Mesenteric fat pad (tissue), 1 donor: ENCODE results near the gene ABCC10. TPM values are rescaled to one million over a fixed set of nuclear protein-coding genes. Genes with fewer than 3 reads are reported as not detected.

Source experiments
- DNase-seq: peaks from one replicate; pipeline ENCODE4 v3.0.0-alpha.2; 2020; ENCODE audit warnings: low spot score
- total RNA-seq: library from RNA; stranded (reverse); fragmentation: NEBNext Ultra II Directional; extraction: Animal tissue kit (Norgen Biotek cat#: 25700); gene quantifications from one replicate; pipeline ENCODE4 v1.2.1, GENCODE V29; 2021
- donor health status: DM: yes; HTN: yes; CAD: no.

The ABCC10 gene
- total RNA-seq, 1 donor from 2014 or later: 22.0 TPM

GRCh38 chr6:43467752-43468151 is 40.4 kb downstream of the ABCC10 start:
- no peak for DNase-seq

DNA sequence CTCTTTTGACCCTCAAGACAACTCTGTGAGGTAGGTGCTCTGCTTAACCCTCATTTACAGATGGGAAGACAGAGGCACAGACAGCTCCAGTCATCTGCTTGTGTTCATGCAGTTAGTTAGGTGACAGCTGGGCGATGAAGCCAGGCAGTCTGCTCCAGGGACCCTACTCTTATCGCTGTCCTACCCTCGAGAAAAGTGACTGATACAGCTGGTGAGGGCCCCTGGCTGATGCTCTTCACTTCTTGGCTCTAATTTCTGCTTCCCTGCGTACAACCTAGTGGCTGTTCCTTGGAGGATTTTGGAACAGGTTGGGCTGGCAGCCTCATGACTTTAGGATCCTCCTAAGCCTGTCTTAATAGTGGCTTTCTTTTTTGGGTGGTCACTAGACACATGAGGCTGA is 40.9 kb downstream of the ABCC10 start:
- no peak for DNase-seq

- no peak for DNase-seq
These were observed 41.7 kb downstream of the ABCC10 start for GRCh38 chr6:43468748-43469681.

DNA sequence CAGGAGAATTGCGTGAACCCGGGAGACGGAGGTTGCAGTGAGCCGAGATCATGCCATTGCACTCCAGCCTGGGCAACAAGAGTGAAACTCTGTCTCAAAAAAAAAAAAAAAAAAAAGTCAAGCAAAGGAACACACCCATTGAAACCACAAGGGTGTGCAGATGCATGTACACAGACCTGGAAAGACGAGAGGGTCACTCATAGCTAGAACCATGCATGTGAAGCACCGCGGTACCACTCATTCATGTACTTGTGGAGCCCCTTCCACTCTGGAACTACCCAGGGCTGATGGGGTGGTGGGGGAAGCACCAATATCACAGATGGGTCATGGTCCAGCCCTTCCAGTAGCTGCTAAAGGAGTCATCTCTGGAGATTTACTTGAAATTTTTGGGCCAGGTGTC is 42.6 kb downstream of the ABCC10 start:
- DNase-seq: no peak

DNA sequence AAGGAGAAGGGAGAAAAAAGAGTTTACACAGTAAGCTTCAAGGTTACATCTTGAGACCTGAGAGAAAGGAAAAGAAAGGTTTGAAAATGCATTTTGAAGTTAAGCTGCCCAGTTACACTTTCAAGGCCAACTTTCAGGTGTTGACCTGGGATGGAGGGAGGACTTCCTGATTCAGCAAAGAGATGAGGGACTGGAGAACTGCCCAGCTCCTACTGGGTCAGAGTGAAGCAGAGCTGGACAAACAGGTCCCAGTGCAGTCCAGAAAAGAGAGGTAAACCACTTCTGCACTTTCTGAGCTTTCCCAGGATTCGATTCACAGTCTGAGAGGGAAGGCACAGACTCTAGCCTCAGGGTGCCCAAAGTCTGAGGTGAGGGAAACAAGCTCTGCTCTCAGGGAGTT is 44.1 kb downstream of the ABCC10 start:
- no peak for DNase-seq

DNA sequence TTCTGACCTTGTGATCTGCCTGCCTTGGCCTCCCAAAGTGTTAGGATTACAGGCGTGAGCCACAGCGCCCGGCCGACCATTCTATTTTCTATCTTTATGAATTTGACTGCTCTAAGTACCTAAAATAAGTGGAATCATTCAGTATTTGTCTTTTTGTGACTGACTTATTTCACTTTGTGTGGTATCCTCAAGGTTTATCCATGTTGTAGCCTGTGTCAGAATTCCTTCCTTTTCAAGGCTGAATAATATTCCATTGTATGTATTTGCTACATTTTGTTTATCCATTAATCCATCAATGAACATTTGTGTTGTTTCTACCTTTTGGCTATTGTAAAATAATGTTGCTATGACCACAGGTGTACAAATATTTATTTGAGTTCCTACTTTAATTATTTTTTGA is 45.2 kb downstream of the ABCC10 start:
- no peak for DNase-seq

GRCh38 chr6:43475516-43475915 is 48.2 kb downstream of the ABCC10 start:
- DNase-seq: no peak

GRCh38 chr6:43476746-43477145 is 49.4 kb downstream of the ABCC10 start:
- no peak for DNase-seq

DNA sequence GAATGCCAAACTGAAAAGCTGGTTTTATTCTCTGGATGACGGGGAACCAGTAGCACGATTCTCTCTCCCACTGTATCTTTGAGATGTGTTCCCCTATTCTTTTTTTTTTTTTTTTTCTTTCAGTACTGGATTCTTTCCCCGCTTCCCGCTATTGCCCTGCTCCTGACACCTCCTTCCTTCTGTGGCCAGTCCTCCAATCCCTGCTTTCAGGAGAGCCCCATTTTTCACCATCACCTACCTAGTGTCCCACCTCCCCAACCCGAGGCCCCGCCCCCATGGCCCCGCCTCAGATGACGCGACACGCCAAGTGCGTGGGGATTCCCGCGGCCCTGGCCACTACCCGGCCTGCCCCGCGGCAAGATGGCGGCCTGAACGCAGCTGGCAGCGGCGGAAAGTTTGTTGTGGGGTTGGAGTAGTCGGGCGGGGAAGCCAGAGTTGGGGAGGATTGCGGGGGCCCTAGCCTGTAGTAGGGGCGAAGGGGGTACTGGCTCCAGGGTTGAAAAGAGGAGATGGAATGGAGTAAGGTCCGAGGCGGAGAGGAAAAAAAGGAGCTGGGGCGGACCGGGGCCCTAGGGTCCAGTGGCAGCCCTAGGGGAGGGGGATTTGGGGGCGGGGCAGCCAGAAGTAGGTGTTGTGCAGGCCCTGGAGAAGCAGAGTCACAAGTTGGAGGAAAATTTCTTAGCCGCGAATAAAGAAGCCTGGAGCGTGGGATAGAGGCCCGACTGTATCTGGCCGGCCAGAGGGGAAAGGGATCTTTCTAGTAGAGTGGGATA is 50.1 kb downstream of the ABCC10 start, which contains the start of gene TJAP1:
TSS of gene TJAP1 (plus strand) at position 336 of the 773 bp plus-strand sequence. CDS start 21,432 bp downstream, outside the sequence.
- DNase-seq: peak; percentile 98

GRCh38 chr6:43478008-43478372 is 50.6 kb downstream of the ABCC10 start:
- DNase-seq: no peak

DNA sequence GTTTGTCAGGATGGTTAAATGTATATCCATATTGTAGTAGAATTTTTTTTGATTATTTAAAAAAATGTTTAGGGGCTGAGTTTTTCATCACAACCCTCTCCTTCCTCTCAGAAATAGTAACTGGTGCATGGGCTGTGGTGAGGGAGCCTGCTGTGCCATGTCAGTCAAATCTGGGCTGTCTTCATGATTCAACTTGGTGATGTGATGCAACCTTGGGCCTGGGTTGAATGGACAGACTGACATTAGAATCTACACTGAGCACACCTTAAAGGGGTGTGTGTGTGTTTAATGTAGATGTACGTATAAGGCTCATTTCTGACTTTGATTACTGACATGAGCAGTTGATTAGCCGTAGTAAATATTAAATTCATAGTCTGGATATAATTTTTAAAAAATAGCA is 53.7 kb downstream of the ABCC10 start:
- DNase-seq: no peak

DNA sequence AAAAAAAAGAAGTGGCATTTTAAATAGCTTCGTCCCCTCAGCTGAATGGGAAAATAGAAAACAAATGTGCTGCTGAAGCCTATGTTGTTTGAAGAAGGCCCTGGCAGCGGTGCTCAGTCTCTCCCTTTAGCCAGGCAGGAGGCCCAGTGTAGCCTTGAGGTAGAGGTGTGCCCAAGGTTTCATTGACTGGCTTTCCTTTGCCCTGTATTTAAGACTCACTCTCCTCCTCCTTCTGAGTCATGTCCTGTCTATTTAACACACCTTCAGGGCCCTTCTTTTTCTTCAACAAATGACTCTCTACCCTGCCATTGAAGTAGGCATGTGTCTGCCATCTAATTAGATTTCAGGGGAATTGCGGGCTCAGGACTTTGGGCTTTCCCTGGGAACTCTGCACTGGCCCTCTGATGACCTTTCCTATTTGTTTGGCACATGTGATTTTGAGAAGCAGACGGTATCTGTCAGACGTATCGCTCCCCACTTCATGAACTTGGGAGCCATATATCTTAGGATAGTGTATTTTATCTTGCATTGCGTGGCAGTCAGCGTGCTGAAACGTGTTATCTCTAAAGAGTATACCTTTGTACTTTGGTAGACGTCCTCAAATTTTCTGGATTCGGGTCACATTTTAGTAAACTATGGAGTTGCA is 54.4 kb downstream of the ABCC10 start:
- no peak for DNase-seq

GRCh38 chr6:43488667-43489276 is 61.4 kb downstream of the ABCC10 start:
- DNase-seq: no peak

DNA sequence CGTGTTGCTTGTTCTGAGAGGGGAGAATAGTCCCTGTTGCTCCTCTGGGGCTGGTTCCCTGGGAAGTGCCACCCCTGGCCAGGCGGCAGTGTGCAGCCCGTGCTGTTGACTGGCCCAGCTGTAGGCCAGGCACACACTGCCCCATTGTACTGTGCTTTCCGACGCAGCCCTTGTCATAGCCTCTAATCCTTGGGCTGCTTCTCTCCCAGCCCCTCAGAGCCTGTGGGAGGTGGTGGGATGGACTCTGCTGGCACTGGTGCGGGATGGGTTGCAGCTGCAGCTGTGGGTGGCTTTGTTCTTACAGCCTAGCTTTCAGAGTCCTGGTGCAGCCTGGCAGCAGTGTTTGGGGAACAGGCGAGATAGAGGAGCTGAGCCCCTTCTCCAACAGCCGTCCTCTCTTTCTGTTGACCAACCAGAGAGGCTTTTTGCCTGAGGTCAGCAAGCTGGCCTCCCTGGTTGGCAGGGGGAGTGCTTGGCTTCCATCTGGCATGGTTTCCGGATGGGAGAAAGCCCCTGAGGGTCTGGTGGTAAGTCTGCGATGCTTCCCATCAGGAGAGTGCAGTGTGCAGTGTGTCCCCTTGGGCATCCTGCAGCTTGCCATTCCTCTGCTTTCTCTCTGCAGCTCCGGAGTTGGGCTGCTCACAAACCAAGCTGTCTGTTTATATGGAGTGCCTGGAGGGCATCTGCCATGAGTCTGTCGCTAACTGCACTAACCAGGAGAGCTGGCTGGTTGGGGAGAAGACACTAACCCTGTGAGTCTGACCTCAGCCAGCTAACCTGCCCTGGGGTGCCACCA is 62.1 kb downstream of the ABCC10 start:
- no peak for DNase-seq

GRCh38 chr6:43490523-43490939 is 63.2 kb downstream of the ABCC10 start:
- no peak for DNase-seq

- DNase-seq: no peak
These were observed 64.7 kb downstream of the ABCC10 start for GRCh38 chr6:43491750-43492661.

GRCh38 chr6:43492673-43493072 is 65.3 kb downstream of the ABCC10 start:
- DNase-seq: no peak

DNA sequence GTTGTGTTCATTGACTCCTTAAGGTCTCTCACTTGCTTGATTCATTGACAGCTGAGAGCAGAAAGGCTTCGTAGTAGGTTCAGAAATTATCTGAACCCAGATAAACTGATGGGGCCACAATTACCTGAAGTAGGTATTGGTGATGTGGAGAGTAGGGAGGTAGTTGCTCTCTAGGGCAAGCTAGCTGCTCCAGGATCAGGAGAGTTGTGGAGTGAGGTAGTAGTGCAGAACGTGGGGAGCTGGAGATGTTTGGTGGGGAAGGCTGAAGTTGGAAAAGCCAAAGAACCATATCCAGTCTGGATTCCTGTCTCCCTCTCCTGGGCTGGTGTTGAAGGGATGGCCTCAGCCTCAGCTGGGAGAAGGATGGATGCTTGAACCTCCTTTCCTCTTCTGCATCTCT is 65.9 kb downstream of the ABCC10 start:
- no peak for DNase-seq

DNA sequence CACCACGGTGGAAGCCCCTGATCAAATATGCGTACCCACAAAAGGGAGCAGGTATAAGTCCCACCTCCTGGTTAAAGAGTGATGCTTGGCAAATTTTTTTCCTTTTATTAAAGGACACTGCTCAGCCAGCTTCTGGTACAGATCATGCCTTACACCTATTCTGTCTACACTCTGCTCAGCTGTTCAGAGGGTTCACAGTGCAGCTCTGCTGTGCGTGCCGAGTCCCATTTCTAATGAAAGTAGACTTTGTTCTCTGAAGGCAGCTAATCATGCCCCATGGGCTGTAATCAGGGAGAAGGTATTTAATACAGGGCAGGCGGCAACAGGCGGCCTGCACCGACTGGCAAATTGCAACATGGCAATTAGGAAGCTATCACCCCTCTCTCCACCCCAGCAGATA is 66.5 kb downstream of the ABCC10 start:
- no peak for DNase-seq
